Tibial artery (tissue), 4 donors: ENCODE data around the gene CD5L.

Source experiments
- DNase-seq, 2 donors: peaks; one replicate each; pipeline ENCODE4 v3.0.0-alpha.2; 2019
- H3K27ac ChIP-seq, 2 donors: fragments of 200-600 bp; sonication (generic) in 1 of 2; 1 replicate in 1 of 2; 2 replicates in 1 of 2; pipeline ENCODE4 v1.5.1; 2018 to 2019; ENCODE audit warnings: mild to moderate bottlenecking in 1 of 2
- H3K27me3 ChIP-seq, 2 donors: fragments of 200-600 bp; sonication (generic) in 1 of 2; one replicate each; pipeline versions ENCODE4 v1.5.1 to v1.6.0; 2016 to 2019
- H3K36me3 ChIP-seq, 3 donors: fragments of 200-600 bp; sonication (generic) in 2 of 3; one replicate each; pipeline ENCODE4 v1.5.1; 2016 to 2019; ENCODE audit warnings: mild to moderate bottlenecking in 2 of 3
- H3K4me1 ChIP-seq, 4 donors: fragments of 200-600 bp; sonication (generic) in 2 of 4; 1 replicate in 3 of 4; 2 replicates in 1 of 4; pipeline ENCODE4 v1.5.1; 2016 to 2019
- H3K4me3 ChIP-seq, 2 donors: fragments of 200-600 bp; sonication (generic) in 1 of 2; 1 replicate in 1 of 2; 2 replicates in 1 of 2; pipeline ENCODE4 v1.5.1; 2018 to 2019; ENCODE audit warnings: mild to moderate bottlenecking in 2 of 2
- H3K9me3 ChIP-seq, 3 donors: fragments of 200-600 bp; sonication (generic) in 1 of 3; one replicate each; pipeline ENCODE4 v1.5.1; 2016 to 2019
- CTCF ChIP-seq, 2 experiments: fragments of 200-600 bp in 1 of 2; fragments of 450-650 bp in 1 of 2; IDR thresholded peaks; one replicate each; pipeline ENCODE4 v1.5.1; 2017 to 2019; ENCODE audit warnings: antibody characterized with exemption in 2 of 2, mild to moderate bottlenecking in 1 of 2, moderate library complexity in 1 of 2
- intact Hi-C: fragments of 100-400 bp; cut with DNase I; formaldehyde crosslinking; loops from one replicate; pipeline ENCODE4 v1.15.0; 2023; ENCODE audit warnings: low total_unique reads

CD5L gene

GRCh38 chr1:157829711-157830110 lies 11.9 kb downstream of the CD5L start:
- H3K27me3 ChIP-seq: no peaks in the 10 kb centered on the region
- no peak overlapping the region for H3K27ac ChIP-seq
- TF ChIP-seq CTCF (IDR thresholded peaks at IDR 0.05): no peak
- intact Hi-C loops: no loop called here
- no peaks in the 10 kb centered on the region for H3K9me3 ChIP-seq
- no peak for DNase-seq
- H3K4me1 ChIP-seq: no peaks in the 10 kb centered on the region
- H3K4me3 ChIP-seq: no peak overlapping the region
- no peaks in the 10 kb centered on the region for H3K36me3 ChIP-seq

GRCh38 chr1:157829210-157829609 lies 12.4 kb downstream of the CD5L start:
- intact Hi-C loops: no loop called here
- H3K4me3 ChIP-seq: no peak overlapping the region
- no peaks in the 10 kb centered on the region for H3K4me1 ChIP-seq
- H3K36me3 ChIP-seq: no peaks in the 10 kb centered on the region
- TF ChIP-seq CTCF (IDR thresholded peaks at IDR 0.05): no peak
- no peaks in the 10 kb centered on the region for H3K27me3 ChIP-seq
- no peaks in the 10 kb centered on the region for H3K9me3 ChIP-seq
- no peak overlapping the region for H3K27ac ChIP-seq
- DNase-seq: no peak

- intact Hi-C loops: no loop called here
- no peak overlapping the region for H3K27ac ChIP-seq
- no peaks in the 10 kb centered on the region for H3K27me3 ChIP-seq
- H3K4me3 ChIP-seq: no peak overlapping the region
- no peak for DNase-seq
- H3K4me1 ChIP-seq: no peaks in the 10 kb centered on the region
- no peaks in the 10 kb centered on the region for H3K9me3 ChIP-seq
- H3K36me3 ChIP-seq: no peaks in the 10 kb centered on the region
- TF ChIP-seq CTCF (IDR thresholded peaks at IDR 0.05): no peak
Measured at GRCh38 chr1:157820299-157820698, 21.3 kb downstream of the CD5L start.

- intact Hi-C loops: no loop called here
Measured at GRCh38 chr1:157819896-157820295, 21.7 kb downstream of the CD5L start, which contains the start of gene FCRL1. TSS of gene FCRL1 (minus strand) at chr1:157820120. CDS start at chr1:157820037, 83 bp downstream.

GRCh38 chr1:157819215-157819614 lies 22.4 kb downstream of the CD5L start:
- TF ChIP-seq CTCF (IDR thresholded peaks at IDR 0.05): no peak
- no peak for DNase-seq

More at GRCh38 chr1:157819896-157820295, 21.7 kb downstream of the CD5L start, which contains the start of gene FCRL1:
- no peak for TF ChIP-seq CTCF (IDR thresholded peaks at IDR 0.05)
- H3K27ac ChIP-seq: no peak within 1 kb of the TSS
- H3K36me3 ChIP-seq: no peaks in the 10 kb centered on the region
- no peaks in the 10 kb centered on the region for H3K27me3 ChIP-seq
- H3K4me1 ChIP-seq: no peaks in the 10 kb centered on the region
- no peaks in the 10 kb centered on the region for H3K9me3 ChIP-seq
- no peak for DNase-seq
- H3K4me3 ChIP-seq: no peak within 1 kb of the TSS

GRCh38 chr1:157813269-157813668 lies 28.3 kb downstream of the CD5L start:
- H3K36me3 ChIP-seq: no peaks in the 10 kb centered on the region
- intact Hi-C loops: no loop called here
- TF ChIP-seq CTCF (IDR thresholded peaks at IDR 0.05): no peak
- H3K27me3 ChIP-seq: no peaks in the 10 kb centered on the region
- no peak overlapping the region for H3K27ac ChIP-seq
- H3K4me3 ChIP-seq: no peak overlapping the region
- DNase-seq: no peak
- H3K9me3 ChIP-seq: peaks cover 6 to 14% (median 10%) of the 10 kb centered on the region in 3 donors
- H3K4me1 ChIP-seq: no peaks in the 10 kb centered on the region

More at GRCh38 chr1:157819215-157819614, 22.4 kb downstream of the CD5L start:
- Histone ChIP-seq H3K36me3 (no peaks in the 10 kb centered on the region), H3K9me3 (no peaks in the 10 kb centered on the region), H3K27ac (no peak overlapping the region), H3K4me1 (no peaks in the 10 kb centered on the region), H3K27me3 (no peaks in the 10 kb centered on the region), H3K4me3 (no peak overlapping the region)
- intact Hi-C loops: no loop called here
